Lung (tissue), 16 donors: ENCODE results near the gene CDRT15. TPM values are rescaled to one million over a fixed set of nuclear protein-coding genes. Genes with fewer than 3 reads are reported as not detected.
"Not testable (repeated sequence)": the region's sequence is repeated elsewhere in the genome, so short reads cannot be mapped to it uniquely, and the experiment has no call there.

ENCODE experiments used
- ATAC-seq: fragments of 200-7000 bp; cut with Tn5 transposase; one replicate; pipeline ENCODE4 v1.9.1; 2020; ENCODE audit warnings: moderate number of reproducible peaks; ENCODE audit not compliant: insufficient read depth, low FRiP score
- DNase-seq, 3 donors: peaks; one replicate each; pipeline ENCODE4 v3.0.0-alpha.2; 2013 to 2017
- H3K27ac ChIP-seq, 2 donors: one replicate each; pipeline ENCODE4 v1.5.1; 2013; ENCODE audit warnings: mild to moderate bottlenecking in 2 of 2, moderate library complexity in 2 of 2, control low read depth in 1 of 2, inconsistent platforms in 1 of 2, low read depth in 1 of 2, low read length in 1 of 2
- H3K27me3 ChIP-seq, 3 donors: one replicate each; pipeline ENCODE4 v1.5.1; 2013; ENCODE audit warnings: low read length in 2 of 3; ENCODE audit not compliant: control insufficient read depth in 3 of 3, insufficient read depth in 3 of 3
- H3K36me3 ChIP-seq, 4 donors: one replicate each; pipeline ENCODE4 v1.5.1; 2013; ENCODE audit warnings: low read length in 4 of 4, mild to moderate bottlenecking in 1 of 4, moderate library complexity in 1 of 4; ENCODE audit not compliant: control insufficient read depth in 4 of 4, insufficient read depth in 4 of 4
- H3K4me1 ChIP-seq, 5 donors: one replicate each; pipeline ENCODE4 v1.5.1; 2013; ENCODE audit warnings: low read length in 5 of 5, mild to moderate bottlenecking in 2 of 5, moderate library complexity in 1 of 5; ENCODE audit not compliant: control insufficient read depth in 5 of 5, insufficient read depth in 5 of 5
- H3K4me3 ChIP-seq: one replicate; pipeline ENCODE4 v1.5.1; 2013; ENCODE audit warnings: mild to moderate bottlenecking, control low read depth, moderate library complexity
- H3K9ac ChIP-seq, 2 donors: one replicate each; pipeline ENCODE4 v1.5.1; 2013; ENCODE audit warnings: low read length in 2 of 2, control low read depth in 1 of 2; ENCODE audit not compliant: insufficient read depth in 1 of 2
- H3K9me3 ChIP-seq, 4 donors: one replicate each; pipeline ENCODE4 v1.5.1; 2013; ENCODE audit warnings: low read length in 3 of 4, mild to moderate bottlenecking in 1 of 4, moderate library complexity in 1 of 4; ENCODE audit not compliant: control insufficient read depth in 4 of 4, insufficient read depth in 3 of 4
- whole genome bisulfite sequencing, 2 donors: extraction: QIAGEN DNeasy Blood & Tissue Kit; methylation state at CpG; one replicate each; pipeline ENCODE4 v1.1.7; 2013; 5-methylcytosine and 5-hydroxymethylcytosine counted together
- long read RNA-seq, 5 donors: transcript quantifications; one replicate each; lab custom pipeline, GENCODE V29; 2026
- polyA plus RNA-seq, 2 donors: library from polyadenylated mRNA; stranded (reverse); fragments of 200-250 nt; gene quantifications; one replicate each; pipeline ENCODE4 v1.2.1, GENCODE V29; 2013
- total RNA-seq, 2 donors: library from RNA; depleted of rRNA in 1 of 2; stranded (reverse); fragments of >200 nt in 1 of 2; gene quantifications; one replicate each; pipeline ENCODE4 v1.2.1, GENCODE V29; 2014 to 2021
- TF ChIP-seq, protein P1 (sequence below): IDR thresholded peaks from 2 replicates; pipeline ENCODE4 v1.5.1; 2012; ENCODE audit warnings: mild to moderate bottlenecking; ENCODE audit errors: control extremely low read depth, extremely low read depth
- donor health status: control.
- donor health status: control.
- donor health status: Bipolar disorder and iron deficiency.
- donor health status: healthy.
- donor health status: DM: yes; HTN: yes; CAD: no.

The CDRT15 gene
- total RNA-seq (not detected), polyA plus RNA-seq (not detected)
- long read RNA-seq, donor 1, result 0 reads
- long read RNA-seq, donor 2, result 0 reads
- long read RNA-seq, donor 3, result 0 reads
- long read RNA-seq, donor 4, result 0 reads
- long read RNA-seq, donor 5, result 0 reads

DNA sequence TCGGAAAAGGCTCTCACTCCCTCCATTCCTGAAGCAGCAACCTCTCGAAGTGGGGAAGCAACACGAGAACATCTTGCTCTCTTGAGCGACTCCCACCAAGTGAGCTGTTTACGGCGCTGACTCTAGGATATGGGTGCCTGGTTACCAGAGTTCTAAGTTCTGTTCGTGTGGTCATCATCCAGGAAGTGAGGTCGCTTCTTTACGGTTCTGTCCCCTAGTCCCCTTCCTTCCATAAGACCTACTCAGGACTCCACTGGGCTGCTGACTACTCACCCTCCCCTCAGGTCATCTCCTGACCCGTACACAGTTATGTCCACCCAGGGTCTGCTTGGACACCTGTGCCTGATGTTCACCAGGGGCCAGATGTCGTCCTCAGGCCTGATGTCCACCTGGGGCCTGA is at the start of gene CDRT15:
Gene CDRT15, minus strand, starts transcription at position 101 of the 400 bp plus-strand sequence. Its CDS starts 29 bp downstream, at position 72.
- ATAC-seq, H3K9ac ChIP-seq, H3K27me3 ChIP-seq, H3K4me1 ChIP-seq, H3K4me3 ChIP-seq, H3K36me3 ChIP-seq, DNase-seq, H3K9me3 ChIP-seq, H3K27ac ChIP-seq: not testable (repeated sequence)
- 92 to 94% methylated on average over 8 to 11 of the region's 11 CpGs for WGBS, 2 donors

DNA sequence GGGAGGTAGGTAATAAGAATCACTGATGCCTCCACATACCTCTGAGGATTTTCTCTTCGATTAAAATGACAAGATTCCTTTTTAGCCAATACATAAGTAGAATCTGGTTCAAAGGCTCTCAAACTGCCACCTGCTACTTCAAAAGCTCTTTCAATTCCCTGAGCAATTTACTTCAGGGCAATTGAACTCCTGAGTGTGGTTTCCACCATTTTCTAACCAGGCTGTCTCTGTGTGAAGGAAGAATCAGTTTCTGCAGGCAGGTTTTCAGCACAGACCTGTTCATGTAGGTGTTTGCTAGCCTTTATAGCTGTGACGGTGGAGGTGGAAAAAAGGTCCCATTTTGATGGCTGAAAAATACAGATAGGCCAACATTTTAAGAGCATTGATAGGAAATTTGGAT is 46.1 kb upstream of the CDRT15 start:
- H3K4me1 ChIP-seq, result no peaks in the 10 kb centered on the region
- TF ChIP-seq, protein P1, sequence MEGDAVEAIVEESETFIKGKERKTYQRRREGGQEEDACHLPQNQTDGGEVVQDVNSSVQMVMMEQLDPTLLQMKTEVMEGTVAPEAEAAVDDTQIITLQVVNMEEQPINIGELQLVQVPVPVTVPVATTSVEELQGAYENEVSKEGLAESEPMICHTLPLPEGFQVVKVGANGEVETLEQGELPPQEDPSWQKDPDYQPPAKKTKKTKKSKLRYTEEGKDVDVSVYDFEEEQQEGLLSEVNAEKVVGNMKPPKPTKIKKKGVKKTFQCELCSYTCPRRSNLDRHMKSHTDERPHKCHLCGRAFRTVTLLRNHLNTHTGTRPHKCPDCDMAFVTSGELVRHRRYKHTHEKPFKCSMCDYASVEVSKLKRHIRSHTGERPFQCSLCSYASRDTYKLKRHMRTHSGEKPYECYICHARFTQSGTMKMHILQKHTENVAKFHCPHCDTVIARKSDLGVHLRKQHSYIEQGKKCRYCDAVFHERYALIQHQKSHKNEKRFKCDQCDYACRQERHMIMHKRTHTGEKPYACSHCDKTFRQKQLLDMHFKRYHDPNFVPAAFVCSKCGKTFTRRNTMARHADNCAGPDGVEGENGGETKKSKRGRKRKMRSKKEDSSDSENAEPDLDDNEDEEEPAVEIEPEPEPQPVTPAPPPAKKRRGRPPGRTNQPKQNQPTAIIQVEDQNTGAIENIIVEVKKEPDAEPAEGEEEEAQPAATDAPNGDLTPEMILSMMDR, result no peak

GRCh38 chr17:14281530-14281929 is 44.9 kb upstream of the CDRT15 start:
- 79 to 100% methylated on average over 3 of the region's 3 CpGs for WGBS, 2 donors
- Histone ChIP-seq H3K9ac (no peak overlapping the region), H3K27me3 (peaks cover 0 to 5% (median 4%) of the 10 kb centered on the region in 3 donors), H3K4me1 (no peaks in the 10 kb centered on the region), H3K36me3 (no peaks in the 10 kb centered on the region), H3K4me3 (no peak overlapping the region), H3K27ac (no peak overlapping the region), H3K9me3 (no peaks in the 10 kb centered on the region)
- ATAC-seq (no peak), DNase-seq (no peak)
- TF ChIP-seq, protein P1, result no peak

More for the DNA sequence above, 46.1 kb upstream of the CDRT15 start:
- H3K27ac ChIP-seq, result no peak overlapping the region
- peaks cover 0 to 5% (median 4%) of the 10 kb centered on the region in 3 donors for H3K27me3 ChIP-seq
- ATAC-seq, result no peak
- no peak overlapping the region for H3K4me3 ChIP-seq
- H3K36me3 ChIP-seq, result no peaks in the 10 kb centered on the region
- no peak for DNase-seq
- H3K9ac ChIP-seq, result no peak overlapping the region
- H3K9me3 ChIP-seq, result no peaks in the 10 kb centered on the region
- 75 to 83% methylated on average over 2 of the region's 2 CpGs for WGBS, 2 donors

GRCh38 chr17:14276535-14277250 is 40.0 kb upstream of the CDRT15 start:
- Histone ChIP-seq H3K36me3 (no peaks in the 10 kb centered on the region), H3K27ac (no peak overlapping the region), H3K4me1 (no peaks in the 10 kb centered on the region), H3K4me3 (no peak overlapping the region), H3K9me3 (no peaks in the 10 kb centered on the region), H3K9ac (no peak overlapping the region), H3K27me3 (peaks cover 0 to 5% (median 3%) of the 10 kb centered on the region in 3 donors)
- DNase-seq (no peak), ATAC-seq (no peak)
- 65 to 83% methylated on average over 2 of the region's 2 CpGs for WGBS, 2 donors
- TF ChIP-seq, protein P1, result no peak
